ENCODE data around the gene IBA57. TPM values are rescaled to one million over a fixed set of nuclear protein-coding genes. Genes with fewer than 3 reads are reported as not detected.

Gene IBA57
- total RNA-seq, 5 donors from 2014 or later (not counting 1 experiment from before 2014, with no cell fraction given): 10.6 to 18.3 (median 12.6) TPM

GRCh38 chr1:228139931-228140723 lies 25.5 kb upstream of the IBA57 start, which contains the start of gene GUK1:
Gene GUK1 (plus strand): TSS chr1:228140279. CDS start chr1:228140303, 24 bp downstream.
- POLR2A ChIA-PET: interaction anchor here (0.6 to 0.8 kb wide), 4 partner anchors 26 to 566 kb away, joined by 3 to 4 read pairs (median 3); no protein-coding TSS in a partner anchor
- peaks cover 12 to 65% of the 10 kb centered on the region in 2 experiments for H3K4me1 ChIP-seq (ENCODE audit: control insufficient read depth in 1 of 2, extremely low read depth in 1 of 2, insufficient read depth in 2 of 2, low read length in 2 of 2)
- H3K27ac Mint-ChIP-seq: peak within 1 kb of the TSS; percentile 96 to 98

GRCh38 chr1:228140724-228141225 lies 24.8 kb upstream of the IBA57 start:
- whole genome bisulfite sequencing (ENCODE audit: insufficient coverage): 2% methylated on average over 22 of the region's 25 CpGs
- CTCF ChIA-PET: interaction anchor here in 1 of 2 donors (0.7 to 2.1 kb wide), 2 partner anchors 21 to 25 kb away, joined by 3 to 15 read pairs; partner anchors contain the start of gene IBA57
- DNase-seq: peak in 2 of 35 experiments; percentile 14 to 28
- no peaks in the 10 kb centered on the region for H3K36me3 Mint-ChIP-seq
- POLR2A ChIA-PET: interaction anchor here in 1 of 2 donors (0.6 to 0.8 kb wide), 3 partner anchors 26 to 567 kb away, joined by 3 to 4 read pairs (median 3); no protein-coding TSS in a partner anchor
- Histone ChIP-seq H3K27me3 (replicated peaks in 1 of 2; ENCODE audit: control insufficient read depth in 2 of 2, extremely low read depth in 1 of 2, insufficient read depth in 2 of 2, low read length in 1 of 2) (no peaks in the 10 kb centered on the region), H3K36me3 (ENCODE audit: control insufficient read depth in 2 of 2, extremely low read depth in 1 of 2, insufficient read depth in 1 of 2, low read length in 1 of 2) (peaks cover 7% of the 10 kb centered on the region in 2 donors), H3K4me1 (ENCODE audit: control insufficient read depth in 1 of 2, extremely low read depth in 1 of 2, insufficient read depth in 2 of 2, low read length in 2 of 2) (peaks cover 12 to 71% of the 10 kb centered on the region in 2 experiments), H3K9me3 (no peaks in the 10 kb centered on the region), H3K4me3 (ENCODE audit: control insufficient read depth in 1 of 2, extremely low read depth in 1 of 2, low read length in 1 of 2) (peak overlapping the region; percentile 85 to 97), H3K27ac (ENCODE audit: low read length) (peak overlapping the region; percentile 98)
- H3K27ac Mint-ChIP-seq: peak overlapping the region; percentile 95 to 98
- peaks cover 0 to 2% of the 10 kb centered on the region in 2 donors for H3K27me3 Mint-ChIP-seq
- H3K4me3 Mint-ChIP-seq: peak overlapping the region; percentile 94 to 96 (median 95)
- no peaks in the 10 kb centered on the region for H3K9me3 Mint-ChIP-seq
- peaks cover 41 to 51% (median 48%) of the 10 kb centered on the region in 3 donors for H3K4me1 Mint-ChIP-seq
- no peak for ATAC-seq (replicated peaks in 1 of 4)

More at GRCh38 chr1:228139931-228140723, 25.5 kb upstream of the IBA57 start, which contains the start of gene GUK1:
- ATAC-seq (replicated peaks in 1 of 4) (peak; percentile 87 to 96 (median 92)), DNase-seq (peak; percentile 99 to 100 (median 100))
- Mint-ChIP-seq H3K4me3 (peak within 1 kb of the TSS; percentile 94 to 96 (median 95)), H3K36me3 (no peaks in the 10 kb centered on the region), H3K27me3 (peaks cover 0 to 4% of the 10 kb centered on the region in 2 donors), H3K9me3 (no peaks in the 10 kb centered on the region), H3K4me1 (peaks cover 41 to 49% (median 47%) of the 10 kb centered on the region in 3 donors)
- H3K27me3 ChIP-seq (replicated peaks in 1 of 2; ENCODE audit: control insufficient read depth in 2 of 2, extremely low read depth in 1 of 2, insufficient read depth in 2 of 2, low read length in 1 of 2): no peaks in the 10 kb centered on the region
- H3K36me3 ChIP-seq (ENCODE audit: control insufficient read depth in 2 of 2, extremely low read depth in 1 of 2, insufficient read depth in 1 of 2, low read length in 1 of 2): peaks cover 1 to 4% of the 10 kb centered on the region in 2 donors
- CTCF ChIA-PET: interaction anchor here in 1 of 2 donors (0.5 to 2.1 kb wide), 3 partner anchors 22 to 319 kb away, joined by 3 to 15 read pairs (median 4); partner anchors contain the start of gene IBA57
- H3K4me3 ChIP-seq (ENCODE audit: control insufficient read depth in 1 of 2, extremely low read depth in 1 of 2, low read length in 1 of 2): peak within 1 kb of the TSS; percentile 85 to 97
- under 1% methylated on average over 92 of the region's 95 CpGs for WGBS (ENCODE audit: insufficient coverage)
- H3K27ac ChIP-seq (ENCODE audit: low read length): peak within 1 kb of the TSS; percentile 98
- no peaks in the 10 kb centered on the region for H3K9me3 ChIP-seq

- 21% methylated on average over 24 of the region's 27 CpGs for WGBS (ENCODE audit: insufficient coverage)
- no peaks in the 10 kb centered on the region for H3K27me3 ChIP-seq (replicated peaks in 1 of 2; ENCODE audit: control insufficient read depth in 2 of 2, extremely low read depth in 1 of 2, insufficient read depth in 2 of 2, low read length in 1 of 2)
- ATAC-seq (replicated peaks in 1 of 4): no peak
- H3K4me1 Mint-ChIP-seq: peaks cover 41 to 52% (median 48%) of the 10 kb centered on the region in 3 donors
- peak overlapping the region; percentile 85 to 97 for H3K4me3 ChIP-seq (ENCODE audit: control insufficient read depth in 1 of 2, extremely low read depth in 1 of 2, low read length in 1 of 2)
- H3K4me3 Mint-ChIP-seq: peak overlapping the region; percentile 94 to 96 (median 95)
- DNase-seq: peak in 3 of 35 experiments; percentile 13 to 62 (median 25)
- H3K36me3 Mint-ChIP-seq: peaks cover under 1% of the 10 kb centered on the region
- peak overlapping the region; percentile 98 for H3K27ac ChIP-seq (ENCODE audit: low read length)
- ChIA-PET CTCF (interaction anchor here in 1 of 2 donors (2.1 kb wide), 1 partner anchor 25 kb away, joined by 15 read pairs; the partner anchor contains the start of gene IBA57), POLR2A (interaction anchor here in 1 of 2 donors (0.6 kb wide), 1 partner anchor 21 kb away, joined by 4 read pairs; no protein-coding TSS in a partner anchor)
- H3K4me1 ChIP-seq (ENCODE audit: control insufficient read depth in 1 of 2, extremely low read depth in 1 of 2, insufficient read depth in 2 of 2, low read length in 2 of 2): peaks cover 12 to 76% of the 10 kb centered on the region in 2 experiments
- no peaks in the 10 kb centered on the region for H3K9me3 ChIP-seq
- H3K36me3 ChIP-seq (ENCODE audit: control insufficient read depth in 2 of 2, extremely low read depth in 1 of 2, insufficient read depth in 1 of 2, low read length in 1 of 2): peaks cover 8 to 14% of the 10 kb centered on the region in 2 donors
- H3K9me3 Mint-ChIP-seq: no peaks in the 10 kb centered on the region
- peak overlapping the region; percentile 95 to 98 for H3K27ac Mint-ChIP-seq
- no peaks in the 10 kb centered on the region for H3K27me3 Mint-ChIP-seq
Observed at GRCh38 chr1:228141226-228142044, 24.2 kb upstream of the IBA57 start.

- ATAC-seq (replicated peaks in 1 of 4) (no peak), DNase-seq (peak in 3 of 35 experiments; percentile 11 to 29 (median 12))
- H3K27me3 Mint-ChIP-seq: no peaks in the 10 kb centered on the region
- Histone ChIP-seq H3K4me3 (ENCODE audit: control insufficient read depth in 1 of 2, extremely low read depth in 1 of 2, low read length in 1 of 2) (peak overlapping the region in 1 of 2 donors; percentile 97), H3K27me3 (replicated peaks in 1 of 2; ENCODE audit: control insufficient read depth in 2 of 2, extremely low read depth in 1 of 2, insufficient read depth in 2 of 2, low read length in 1 of 2) (no peaks in the 10 kb centered on the region), H3K4me1 (ENCODE audit: control insufficient read depth in 1 of 2, extremely low read depth in 1 of 2, insufficient read depth in 2 of 2, low read length in 2 of 2) (peaks cover 11 to 75% of the 10 kb centered on the region in 2 experiments), H3K9me3 (no peaks in the 10 kb centered on the region), H3K36me3 (ENCODE audit: control insufficient read depth in 2 of 2, extremely low read depth in 1 of 2, insufficient read depth in 1 of 2, low read length in 1 of 2) (peaks cover 8 to 22% of the 10 kb centered on the region in 2 donors), H3K27ac (ENCODE audit: low read length) (peak overlapping the region; percentile 98)
- POLR2A ChIA-PET: no interaction called here
- H3K4me3 Mint-ChIP-seq: peak overlapping the region; percentile 94 to 96 (median 95)
- H3K4me1 Mint-ChIP-seq: peaks cover 41 to 47% (median 44%) of the 10 kb centered on the region in 3 donors
- peak overlapping the region; percentile 49 to 98 for H3K27ac Mint-ChIP-seq
- H3K36me3 Mint-ChIP-seq: peaks cover 3% of the 10 kb centered on the region
- no peaks in the 10 kb centered on the region for H3K9me3 Mint-ChIP-seq
- WGBS (ENCODE audit: insufficient coverage): 53% methylated on average over 10 of the region's 16 CpGs
- CTCF ChIA-PET: interaction anchor here in 1 of 2 donors (2.1 kb wide), 1 partner anchor 24 kb away, joined by 15 read pairs; the partner anchor contains the start of gene IBA57
Observed at GRCh38 chr1:228142155-228142691, 23.4 kb upstream of the IBA57 start.

- 54% methylated on average over 7 of the region's 11 CpGs for whole genome bisulfite sequencing (ENCODE audit: insufficient coverage)
- H3K4me1 ChIP-seq (ENCODE audit: control insufficient read depth in 1 of 2, extremely low read depth in 1 of 2, insufficient read depth in 2 of 2, low read length in 2 of 2): peaks cover 11 to 75% of the 10 kb centered on the region in 2 experiments
- peaks cover 41 to 47% (median 44%) of the 10 kb centered on the region in 3 donors for H3K4me1 Mint-ChIP-seq
- H3K27me3 ChIP-seq (replicated peaks in 1 of 2; ENCODE audit: control insufficient read depth in 2 of 2, extremely low read depth in 1 of 2, insufficient read depth in 2 of 2, low read length in 1 of 2): peaks cover 0 to under 1% of the 10 kb centered on the region in 2 experiments
- peak overlapping the region; percentile 98 for H3K27ac ChIP-seq (ENCODE audit: low read length)
- no peak for ATAC-seq (replicated peaks in 1 of 4)
- DNase-seq: no peak
- POLR2A ChIA-PET: no interaction called here
- H3K36me3 Mint-ChIP-seq: peaks cover 3% of the 10 kb centered on the region
- no peaks in the 10 kb centered on the region for H3K27me3 Mint-ChIP-seq
- H3K9me3 Mint-ChIP-seq: no peaks in the 10 kb centered on the region
- peaks cover 8 to 26% of the 10 kb centered on the region in 2 donors for H3K36me3 ChIP-seq (ENCODE audit: control insufficient read depth in 2 of 2, extremely low read depth in 1 of 2, insufficient read depth in 1 of 2, low read length in 1 of 2)
- peak overlapping the region; percentile 49 to 98 for H3K27ac Mint-ChIP-seq
- peak overlapping the region; percentile 94 to 96 (median 95) for H3K4me3 Mint-ChIP-seq
- CTCF ChIA-PET: no interaction called here
- no peaks in the 10 kb centered on the region for H3K9me3 ChIP-seq
- no peak overlapping the region for H3K4me3 ChIP-seq (ENCODE audit: control insufficient read depth in 1 of 2, extremely low read depth in 1 of 2, low read length in 1 of 2)
Observed at GRCh38 chr1:228142701-228143136, 22.9 kb upstream of the IBA57 start.

Data from T-cell (primary cell).